ENCODE results near the gene PARP2.
A peak's percentile ranks its signal among the peaks of the same experiment; 100 is the strongest.

PARP2 gene

GRCh38 chr14:20332431-20332787 is 11.0 kb upstream of the PARP2 start:
- no peaks in the 10 kb centered on the region for H4K20me1 ChIP-seq (ENCODE audit: insufficient read depth, low read length)
- peaks cover 26% of the 10 kb centered on the region for H3K4me1 ChIP-seq (ENCODE audit: insufficient read depth, low read length, severe bottlenecking)
- H3K4me3 ChIP-seq (ENCODE audit: low read depth, low read length, poor library complexity, severe bottlenecking) = peak overlapping the region; percentile 95
- peak overlapping the region; percentile 88 for H3K9ac ChIP-seq (ENCODE audit: low read length)
- H3K27me3 ChIP-seq (ENCODE audit: insufficient read depth, low read length) = no peaks in the 10 kb centered on the region
- TF ChIP-seq EZH2 (IDR thresholded peaks at IDR 0.05; ENCODE audit: borderline replicate concordance, low read length) = no peak
- TF ChIP-seq CTCF (IDR thresholded peaks at IDR 0.05; ENCODE audit: low read length) = no peak
- peaks cover 7% of the 10 kb centered on the region; the same call in 1 of the 2 replicates for H3F3A ChIP-seq (ENCODE audit: insufficient read depth, low read length)
- H3K4me2 ChIP-seq (ENCODE audit: low read length) = peak overlapping the region; percentile 84
- no peak overlapping the region for H2AFZ ChIP-seq (ENCODE audit: low read length)
- no peaks in the 10 kb centered on the region for H3K9me3 ChIP-seq (ENCODE audit: low read length)
- peaks cover 3% of the 10 kb centered on the region; the same call in 1 of the 2 replicates for H3K36me3 ChIP-seq (ENCODE audit: insufficient read depth, low read length)
- peaks cover 30% of the 10 kb centered on the region for H3K79me2 ChIP-seq (ENCODE audit: insufficient read depth, low read length)
- H3K27ac ChIP-seq (ENCODE audit: low read depth, low read length, poor library complexity, severe bottlenecking) = peak overlapping the region; percentile 47
- H3K9me2 ChIP-seq (ENCODE audit: low read depth, low read length) = no peaks in the 10 kb centered on the region

- Histone ChIP-seq H4K20me1 (ENCODE audit: insufficient read depth, low read length) (no peaks in the 10 kb centered on the region), H2AFZ (ENCODE audit: low read length) (peak within 1 kb of the TSS; percentile 80), H3K27ac (ENCODE audit: low read depth, low read length, poor library complexity, severe bottlenecking) (peak within 1 kb of the TSS; percentile 47)
Measured at GRCh38 chr14:20332788-20333493, 10.5 kb upstream of the PARP2 start, which contains the start of gene CCNB1IP1. TSS of gene CCNB1IP1 (minus strand) at chr14:20333279. CDS start at chr14:20316523, 16,756 bp downstream.

GRCh38 chr14:20333494-20333841 is 10.0 kb upstream of the PARP2 start:
- Histone ChIP-seq H3K27me3 (ENCODE audit: insufficient read depth, low read length) (no peaks in the 10 kb centered on the region), H3K79me2 (ENCODE audit: insufficient read depth, low read length) (peaks cover 28% of the 10 kb centered on the region), H3K4me1 (ENCODE audit: insufficient read depth, low read length, severe bottlenecking) (peaks cover 23% of the 10 kb centered on the region), H4K20me1 (ENCODE audit: insufficient read depth, low read length) (no peaks in the 10 kb centered on the region), H3K9ac (ENCODE audit: low read length) (peak overlapping the region; percentile 40), H3F3A (ENCODE audit: insufficient read depth, low read length) (peaks cover 5% of the 10 kb centered on the region; the same call in 1 of the 2 replicates), H3K4me2 (ENCODE audit: low read length) (peak overlapping the region; percentile 84), H3K9me2 (ENCODE audit: low read depth, low read length) (no peaks in the 10 kb centered on the region), H3K4me3 (ENCODE audit: low read depth, low read length, poor library complexity, severe bottlenecking) (peak overlapping the region; percentile 95), H3K27ac (ENCODE audit: low read depth, low read length, poor library complexity, severe bottlenecking) (no peak overlapping the region), H3K36me3 (ENCODE audit: insufficient read depth, low read length) (peaks cover 3% of the 10 kb centered on the region; the same call in 1 of the 2 replicates), H2AFZ (ENCODE audit: low read length) (peak overlapping the region; percentile 80), H3K9me3 (ENCODE audit: low read length) (no peaks in the 10 kb centered on the region)
- TF ChIP-seq CTCF (IDR thresholded peaks at IDR 0.05; ENCODE audit: low read length) = no peak
- TF ChIP-seq EZH2 (IDR thresholded peaks at IDR 0.05; ENCODE audit: borderline replicate concordance, low read length) = no peak

More at GRCh38 chr14:20332788-20333493, 10.5 kb upstream of the PARP2 start, which contains the start of gene CCNB1IP1:
- Histone ChIP-seq H3K36me3 (ENCODE audit: insufficient read depth, low read length) (peaks cover 3% of the 10 kb centered on the region; the same call in 1 of the 2 replicates), H3K27me3 (ENCODE audit: insufficient read depth, low read length) (no peaks in the 10 kb centered on the region), H3K4me3 (ENCODE audit: low read depth, low read length, poor library complexity, severe bottlenecking) (peak within 1 kb of the TSS; percentile 95), H3K4me2 (ENCODE audit: low read length) (peak within 1 kb of the TSS; percentile 84), H3K9ac (ENCODE audit: low read length) (peak within 1 kb of the TSS; percentile 88), H3F3A (ENCODE audit: insufficient read depth, low read length) (peaks cover 7% of the 10 kb centered on the region; the same call in 1 of the 2 replicates), H3K9me2 (ENCODE audit: low read depth, low read length) (no peaks in the 10 kb centered on the region), H3K79me2 (ENCODE audit: insufficient read depth, low read length) (peaks cover 30% of the 10 kb centered on the region), H3K4me1 (ENCODE audit: insufficient read depth, low read length, severe bottlenecking) (peaks cover 23% of the 10 kb centered on the region), H3K9me3 (ENCODE audit: low read length) (no peaks in the 10 kb centered on the region)
- TF ChIP-seq EZH2 (IDR thresholded peaks at IDR 0.05; ENCODE audit: borderline replicate concordance, low read length) (no peak), CTCF (IDR thresholded peaks at IDR 0.05; ENCODE audit: low read length) (no peak)

Measured in OCI-LY1 (cell line).